ENCODE results near the gene CBLIF. TPM values are rescaled to one million over a fixed set of nuclear protein-coding genes. Genes with fewer than 3 reads are reported as not detected.
"Not testable (repeated sequence)": the region's sequence is repeated elsewhere in the genome, so short reads cannot be mapped to it uniquely, and the experiment has no call there.

CBLIF gene
- total RNA-seq, 3 donors from 2014 or later = not detected

DNA sequence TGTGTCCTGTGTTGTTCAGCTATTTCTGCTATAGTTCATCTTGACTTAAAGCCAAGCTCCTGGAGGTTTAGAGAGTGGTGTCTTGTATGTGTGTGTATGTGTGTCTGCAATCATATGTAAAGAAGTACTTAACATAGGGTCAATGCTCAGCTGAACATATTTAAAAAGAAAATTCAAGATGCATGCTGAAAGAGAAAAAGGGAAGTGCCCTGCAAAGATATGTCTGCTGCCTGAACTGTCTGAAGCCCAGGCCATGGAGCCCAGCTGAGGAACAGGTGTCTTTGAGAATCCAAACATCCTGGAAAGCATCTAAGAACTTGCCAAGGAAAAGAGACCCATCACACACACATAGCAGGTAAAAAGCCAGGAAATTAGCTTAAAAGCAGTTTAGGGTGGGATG, 14.4 kb upstream of the CBLIF start:
- no peak overlapping the region for H3K27ac ChIP-seq
- H3K4me3 ChIP-seq = no peak overlapping the region
- DNase-seq (ENCODE audit: low spot score in 2 of 2) = no peak
- no peaks in the 10 kb centered on the region for H3K27me3 ChIP-seq
- H3K36me3 ChIP-seq = no peaks in the 10 kb centered on the region
- H3K4me1 ChIP-seq = no peaks in the 10 kb centered on the region
- TF ChIP-seq POLR2A (IDR thresholded peaks at IDR 0.05) = no peak
- intact Hi-C loops (cut with DNase I; ENCODE audit: low total_unique reads) = loop anchor here (10.0 kb wide), 1 partner anchor 465 kb away; the partner anchor contains the start of gene MS4A6E
- H3K9me3 ChIP-seq = no peaks in the 10 kb centered on the region

DNA sequence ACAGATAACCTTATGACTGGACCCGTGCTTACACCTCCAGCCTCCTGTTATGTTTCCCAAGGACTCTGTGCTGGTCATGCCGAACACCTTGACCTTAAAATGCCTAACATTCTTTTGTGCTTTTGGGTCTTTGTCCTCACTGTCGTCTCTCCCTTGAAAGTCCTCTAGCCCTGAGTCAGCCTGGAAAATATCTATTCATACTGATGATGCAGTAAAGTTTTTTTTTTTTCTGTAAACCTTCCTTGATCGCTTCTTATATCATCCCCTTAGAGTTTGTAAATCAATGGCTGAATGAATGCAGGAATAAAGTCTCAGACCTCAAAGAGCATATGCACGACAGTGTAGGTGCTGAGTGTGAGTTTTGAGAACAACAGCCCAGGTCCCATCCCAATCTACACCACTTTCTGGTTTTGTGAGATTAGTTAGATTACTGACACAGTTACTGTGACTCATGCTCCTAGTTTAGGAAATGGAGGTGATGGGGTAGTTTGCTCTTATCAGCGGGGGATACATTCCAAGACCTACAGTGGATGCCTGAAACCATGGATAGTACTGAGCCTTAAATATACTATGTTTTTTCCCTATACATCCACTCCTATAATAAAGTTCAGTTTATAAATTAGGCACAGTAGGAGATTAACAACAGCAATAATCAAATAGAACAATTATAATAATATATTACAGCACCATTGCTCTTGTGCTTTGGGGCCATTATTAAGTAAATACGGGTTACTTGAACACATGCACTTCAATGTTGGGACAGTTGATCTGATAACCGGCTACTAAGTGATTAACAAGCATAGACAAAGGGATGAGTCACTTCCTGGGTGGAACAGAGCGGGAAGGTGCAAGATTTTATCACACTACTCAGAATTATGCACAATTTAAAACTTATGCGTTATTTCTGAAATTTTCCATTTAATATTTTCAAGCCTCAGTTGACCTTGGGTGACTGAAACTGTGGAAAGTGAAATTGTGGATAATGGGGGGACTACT, 12.4 kb upstream of the CBLIF start:
- Histone ChIP-seq H3K27ac (no peak overlapping the region), H3K36me3 (no peaks in the 10 kb centered on the region), H3K4me3 (no peak overlapping the region), H3K27me3 (no peaks in the 10 kb centered on the region), H3K9me3 (no peaks in the 10 kb centered on the region), H3K4me1 (no peaks in the 10 kb centered on the region)
- TF ChIP-seq POLR2AphosphoS5 (IDR thresholded peaks at IDR 0.05) = no peak
- TF ChIP-seq, protein P1, sequence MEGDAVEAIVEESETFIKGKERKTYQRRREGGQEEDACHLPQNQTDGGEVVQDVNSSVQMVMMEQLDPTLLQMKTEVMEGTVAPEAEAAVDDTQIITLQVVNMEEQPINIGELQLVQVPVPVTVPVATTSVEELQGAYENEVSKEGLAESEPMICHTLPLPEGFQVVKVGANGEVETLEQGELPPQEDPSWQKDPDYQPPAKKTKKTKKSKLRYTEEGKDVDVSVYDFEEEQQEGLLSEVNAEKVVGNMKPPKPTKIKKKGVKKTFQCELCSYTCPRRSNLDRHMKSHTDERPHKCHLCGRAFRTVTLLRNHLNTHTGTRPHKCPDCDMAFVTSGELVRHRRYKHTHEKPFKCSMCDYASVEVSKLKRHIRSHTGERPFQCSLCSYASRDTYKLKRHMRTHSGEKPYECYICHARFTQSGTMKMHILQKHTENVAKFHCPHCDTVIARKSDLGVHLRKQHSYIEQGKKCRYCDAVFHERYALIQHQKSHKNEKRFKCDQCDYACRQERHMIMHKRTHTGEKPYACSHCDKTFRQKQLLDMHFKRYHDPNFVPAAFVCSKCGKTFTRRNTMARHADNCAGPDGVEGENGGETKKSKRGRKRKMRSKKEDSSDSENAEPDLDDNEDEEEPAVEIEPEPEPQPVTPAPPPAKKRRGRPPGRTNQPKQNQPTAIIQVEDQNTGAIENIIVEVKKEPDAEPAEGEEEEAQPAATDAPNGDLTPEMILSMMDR (IDR thresholded peaks at IDR 0.05) = no peak
- no peak for TF ChIP-seq POLR2A (IDR thresholded peaks at IDR 0.05)
- DNase-seq (ENCODE audit: low spot score in 2 of 2) = no peak
- intact Hi-C loops (cut with DNase I; ENCODE audit: low total_unique reads) = loop anchor here (10.0 kb wide), 1 partner anchor 467 kb away; the partner anchor contains the start of gene MS4A6E

DNA sequence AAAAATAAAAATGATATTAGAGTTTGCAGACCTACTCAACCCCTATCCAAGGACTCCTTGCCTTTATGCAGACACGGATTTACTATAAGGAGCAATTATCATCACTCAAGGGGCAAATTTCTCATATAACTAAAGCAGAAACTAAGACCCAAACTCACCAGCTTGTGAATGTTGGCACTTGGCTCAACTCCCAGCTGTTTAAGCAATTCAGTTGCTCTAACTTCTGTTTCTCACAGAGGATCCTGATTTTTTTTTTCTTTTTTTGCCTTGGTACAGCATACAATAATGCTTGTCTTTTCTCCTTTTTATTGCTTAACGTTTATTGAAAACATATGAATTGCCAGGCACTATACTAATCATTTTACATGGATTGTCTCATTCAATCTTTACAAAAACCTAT, 9.6 kb upstream of the CBLIF start:
- no peaks in the 10 kb centered on the region for H3K4me1 ChIP-seq
- no peak overlapping the region for H3K4me3 ChIP-seq
- no peaks in the 10 kb centered on the region for H3K9me3 ChIP-seq
- DNase-seq (ENCODE audit: low spot score in 2 of 2) = no peak
- H3K27ac ChIP-seq = no peak overlapping the region
- intact Hi-C loops (cut with DNase I; ENCODE audit: low total_unique reads) = loop anchor here (10.0 kb wide), 1 partner anchor 470 kb away; the partner anchor contains the start of gene MS4A6E
- no peaks in the 10 kb centered on the region for H3K36me3 ChIP-seq
- TF ChIP-seq POLR2AphosphoS5 (IDR thresholded peaks at IDR 0.05) = no peak
- no peak for TF ChIP-seq POLR2A (IDR thresholded peaks at IDR 0.05)
- TF ChIP-seq, protein P1 (IDR thresholded peaks at IDR 0.05) = no peak
- H3K27me3 ChIP-seq = no peaks in the 10 kb centered on the region

DNA sequence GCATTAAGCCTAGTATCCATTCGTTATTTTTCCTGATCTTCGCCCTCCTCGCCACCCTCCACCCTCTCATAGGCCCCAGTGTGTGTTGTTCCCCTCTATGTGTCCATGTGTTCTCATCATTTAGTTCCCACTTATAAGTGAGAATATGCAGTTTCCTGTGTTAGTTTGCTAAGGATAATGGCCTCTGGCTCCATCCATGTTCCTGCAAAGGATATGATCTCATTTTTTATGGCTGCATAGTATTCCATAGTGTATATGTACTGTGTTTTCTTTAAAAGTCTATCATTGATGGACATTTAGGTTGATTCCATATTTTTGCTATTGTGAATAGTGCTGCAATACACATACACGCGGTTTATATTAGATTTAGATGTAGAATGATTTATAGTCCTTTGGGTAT, 6.1 kb upstream of the CBLIF start:
- not testable (repeated sequence) for H3K36me3 ChIP-seq; H3K27ac ChIP-seq; H3K9me3 ChIP-seq; H3K4me3 ChIP-seq; DNase-seq (ENCODE audit: low spot score in 2 of 2); H3K27me3 ChIP-seq; H3K4me1 ChIP-seq
- intact Hi-C loops (cut with DNase I; ENCODE audit: low total_unique reads) = loop anchor here (10.0 kb wide), 1 partner anchor 473 kb away; the partner anchor contains the start of gene MS4A6E

DNA sequence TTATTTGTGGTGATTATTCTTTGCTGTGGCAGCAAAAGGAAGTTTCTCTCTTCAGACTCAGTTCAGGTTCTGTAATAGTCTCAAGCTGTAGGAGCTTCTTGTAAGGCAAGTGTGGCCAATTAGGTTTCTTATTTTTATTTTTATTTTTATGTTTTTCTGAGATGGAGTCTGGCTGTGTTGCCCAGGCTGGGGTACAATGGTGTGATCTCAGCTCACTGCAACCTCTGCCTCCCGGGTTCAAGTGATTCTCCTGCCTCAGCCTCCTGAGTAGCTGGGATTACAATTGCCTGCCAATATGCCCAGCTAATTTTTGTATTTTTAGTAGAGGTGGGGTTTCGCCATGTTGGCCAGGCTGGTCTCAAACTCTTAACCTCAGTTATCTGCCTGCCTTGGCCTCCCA, 4.3 kb upstream of the CBLIF start:
- H3K36me3 ChIP-seq; H3K27me3 ChIP-seq; intact Hi-C loops (cut with DNase I; ENCODE audit: low total_unique reads); H3K9me3 ChIP-seq; H3K4me3 ChIP-seq; DNase-seq (ENCODE audit: low spot score in 2 of 2); H3K4me1 ChIP-seq: not testable (repeated sequence)
- peak overlapping the region in 1 of 2 donors; percentile 7 for H3K27ac ChIP-seq

DNA sequence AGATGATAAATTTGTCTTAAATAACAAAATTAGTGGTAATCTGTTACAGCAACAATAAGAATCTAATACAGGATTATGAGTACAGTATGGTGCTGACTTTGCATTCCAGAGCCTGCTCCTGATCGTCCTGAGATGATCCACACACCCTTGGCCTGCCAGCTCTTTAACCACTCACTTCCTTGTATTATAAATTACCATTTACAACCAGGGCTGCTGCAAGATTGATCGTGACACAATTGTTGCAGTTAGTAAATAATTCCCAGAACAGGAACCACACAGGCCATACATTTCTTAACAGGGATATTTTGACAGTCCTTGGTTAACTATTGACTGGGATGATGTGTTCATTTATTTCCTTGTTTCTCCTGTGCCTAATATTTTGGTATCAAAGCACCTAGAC, 3.8 kb upstream of the CBLIF start:
- H3K36me3 ChIP-seq = no peaks in the 10 kb centered on the region
- H3K27me3 ChIP-seq = no peaks in the 10 kb centered on the region
- peak overlapping the region in 1 of 2 donors; percentile 7 for H3K27ac ChIP-seq
- DNase-seq (ENCODE audit: low spot score in 2 of 2) = no peak
- H3K4me1 ChIP-seq = no peaks in the 10 kb centered on the region
- intact Hi-C loops (cut with DNase I; ENCODE audit: low total_unique reads) = no loop called here
- no peak overlapping the region for H3K4me3 ChIP-seq
- no peak for TF ChIP-seq POLR2A (IDR thresholded peaks at IDR 0.05)
- TF ChIP-seq POLR2AphosphoS5 (IDR thresholded peaks at IDR 0.05) = no peak
- TF ChIP-seq, protein P1 (IDR thresholded peaks at IDR 0.05) = no peak
- H3K9me3 ChIP-seq = no peaks in the 10 kb centered on the region

DNA sequence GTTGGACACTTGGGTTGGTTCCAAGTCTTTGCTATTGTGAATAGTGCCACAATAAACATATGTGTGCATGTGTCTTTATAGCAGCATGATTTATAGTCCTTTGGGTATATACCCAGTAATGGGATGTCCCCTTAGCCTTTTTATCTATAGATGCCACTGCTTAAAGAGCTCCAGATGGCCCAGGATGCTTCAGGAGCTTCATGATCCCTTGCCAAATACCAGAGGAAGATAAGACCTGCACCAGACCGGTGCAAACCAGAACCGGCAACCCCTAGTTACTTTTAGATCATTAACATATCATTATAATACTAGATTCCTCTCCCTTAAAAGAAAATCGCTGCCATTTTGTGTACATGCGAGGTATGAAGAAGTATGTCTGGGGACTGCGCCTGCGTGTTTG, 3.1 kb upstream of the CBLIF start:
- H3K4me1 ChIP-seq; H3K36me3 ChIP-seq; H3K4me3 ChIP-seq; DNase-seq (ENCODE audit: low spot score in 2 of 2); intact Hi-C loops (cut with DNase I; ENCODE audit: low total_unique reads); H3K9me3 ChIP-seq; H3K27me3 ChIP-seq; H3K27ac ChIP-seq: not testable (repeated sequence)

Data from breast epithelium (tissue), 4 donors.